ENCODE data around the gene CGNL1.

- no peak for TF ChIP-seq CTCF (IDR thresholded peaks at IDR 0.05)
- no peak for TF ChIP-seq POLR2A (IDR thresholded peaks at IDR 0.05)
Measured at GRCh38 chr15:57456559-57456958, 80.3 kb downstream of the CGNL1 start.
